HG03103 (cell line): ENCODE data around the gene CCDC167.

ENCODE experiments used
- ATAC-seq: cut with Tn5 transposase; IDR thresholded peaks from one replicate; pipeline ENCODE4 v1.9.1; 2021; ENCODE audit warnings: low read depth; ENCODE audit not compliant: unreplicated experiment

The CCDC167 gene

DNA sequence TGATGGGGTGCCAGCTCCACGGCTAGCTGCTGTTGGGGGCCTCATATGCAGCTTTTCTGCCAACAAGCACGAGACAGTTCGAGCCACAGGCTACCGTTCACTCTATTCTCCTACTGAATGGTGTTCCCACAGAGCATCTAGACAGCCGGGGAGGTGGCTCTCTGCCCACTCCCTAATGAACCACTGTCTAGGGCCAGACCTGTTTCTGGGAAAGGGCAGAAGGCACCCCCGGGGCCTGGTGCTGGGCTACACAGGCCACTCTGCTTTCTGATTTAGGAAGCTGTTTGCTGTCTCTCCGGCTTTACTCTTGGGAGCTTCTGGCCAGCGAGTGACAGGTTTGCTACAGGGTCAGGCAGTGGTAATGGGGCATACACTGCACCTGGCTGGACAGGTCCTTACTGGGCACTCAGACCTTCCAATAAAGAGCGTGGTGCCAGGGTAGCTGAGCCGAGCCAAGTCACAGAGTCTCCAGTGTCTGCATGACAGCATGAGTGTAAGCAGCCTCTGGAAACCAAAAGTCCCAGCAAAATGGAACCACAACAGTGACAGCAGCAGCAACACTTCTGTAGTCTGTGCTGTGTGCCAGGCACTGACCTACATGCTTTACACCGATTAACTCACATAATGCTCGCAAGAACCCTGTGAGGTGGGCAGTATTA, 8.4 kb downstream of the CCDC167 start:
- ATAC-seq: no peak

DNA sequence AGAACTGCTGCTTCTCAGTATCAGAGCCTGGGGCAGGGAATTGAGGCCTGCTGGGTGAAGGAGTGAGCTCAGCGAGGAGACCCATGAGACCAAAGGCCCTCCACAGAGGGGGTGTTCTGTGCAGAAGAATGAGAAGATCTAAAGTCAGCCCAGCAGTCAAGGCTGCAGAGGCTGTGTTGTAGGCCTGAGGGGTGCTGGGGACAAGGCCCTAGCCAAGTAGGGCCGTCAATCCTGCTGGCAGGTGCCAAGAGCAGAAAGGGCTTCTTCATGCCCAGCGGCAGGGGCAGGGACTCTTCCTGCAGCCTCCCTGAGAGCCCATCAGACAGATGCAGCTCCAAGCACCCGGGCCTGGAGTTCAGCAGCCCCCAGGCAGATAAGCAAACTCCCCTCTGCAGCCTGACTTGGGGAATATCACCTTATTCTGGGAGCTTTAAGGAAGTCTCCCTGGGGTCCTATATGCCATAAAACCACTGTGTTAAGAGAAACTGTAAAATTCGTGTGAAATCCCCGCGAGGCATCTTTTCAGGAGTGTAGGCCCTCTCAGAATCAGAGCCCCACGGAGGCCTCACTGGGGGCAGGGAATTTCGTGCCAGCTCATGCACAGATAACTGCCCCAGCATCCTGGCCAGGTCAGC, 9.0 kb downstream of the CCDC167 start:
- no peak for ATAC-seq

- no peak for ATAC-seq
These were observed 9.9 kb downstream of the CCDC167 start for GRCh38 chr6:37489697-37490336.

DNA sequence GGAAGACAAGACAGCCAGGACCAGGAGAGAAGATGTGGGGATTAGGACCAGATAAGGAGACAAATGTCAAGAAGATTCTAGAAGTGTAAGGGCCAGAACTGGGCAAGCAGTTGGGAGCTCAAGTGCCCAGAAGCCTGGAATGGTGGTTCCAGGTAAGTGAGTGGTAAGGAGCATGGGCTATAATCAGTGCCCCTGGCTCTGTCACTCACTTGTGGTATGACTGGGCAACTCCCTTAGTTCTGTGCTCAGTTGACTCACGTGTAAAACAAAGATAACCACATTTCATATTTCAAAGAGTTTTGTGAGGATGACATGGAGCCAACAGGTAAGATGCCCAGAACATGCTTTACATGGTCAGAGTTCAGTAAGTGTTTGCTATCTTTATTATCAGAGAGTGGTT, 11.2 kb downstream of the CCDC167 start:
- ATAC-seq: no peak

- no peak for ATAC-seq
These were observed 11.9 kb downstream of the CCDC167 start for GRCh38 chr6:37487591-37488380.

- ATAC-seq: no peak
These were observed 13.4 kb downstream of the CCDC167 start for GRCh38 chr6:37486121-37486839.

GRCh38 chr6:37485291-37485702, 14.4 kb downstream of the CCDC167 start:
- no peak for ATAC-seq

DNA sequence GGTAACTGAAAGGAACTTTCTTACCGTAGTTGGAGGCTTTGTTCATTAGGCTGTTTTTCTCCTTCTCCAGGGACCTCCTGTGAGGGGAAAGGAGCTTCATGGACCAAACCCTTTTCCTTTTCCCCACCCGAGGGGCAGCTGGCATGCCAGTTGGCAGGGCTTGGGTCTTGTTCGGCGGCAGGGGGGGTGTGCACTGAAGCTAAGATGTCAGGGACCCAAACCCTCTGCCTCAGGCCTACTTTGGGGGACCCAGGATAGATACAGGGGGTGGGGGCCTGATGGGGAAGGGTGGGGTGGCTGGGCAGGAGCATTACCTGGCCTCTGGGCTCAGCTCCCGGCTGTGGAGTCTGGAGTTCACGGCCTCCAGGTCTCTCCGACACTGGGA, 14.9 kb downstream of the CCDC167 start:
- ATAC-seq: no peak

DNA sequence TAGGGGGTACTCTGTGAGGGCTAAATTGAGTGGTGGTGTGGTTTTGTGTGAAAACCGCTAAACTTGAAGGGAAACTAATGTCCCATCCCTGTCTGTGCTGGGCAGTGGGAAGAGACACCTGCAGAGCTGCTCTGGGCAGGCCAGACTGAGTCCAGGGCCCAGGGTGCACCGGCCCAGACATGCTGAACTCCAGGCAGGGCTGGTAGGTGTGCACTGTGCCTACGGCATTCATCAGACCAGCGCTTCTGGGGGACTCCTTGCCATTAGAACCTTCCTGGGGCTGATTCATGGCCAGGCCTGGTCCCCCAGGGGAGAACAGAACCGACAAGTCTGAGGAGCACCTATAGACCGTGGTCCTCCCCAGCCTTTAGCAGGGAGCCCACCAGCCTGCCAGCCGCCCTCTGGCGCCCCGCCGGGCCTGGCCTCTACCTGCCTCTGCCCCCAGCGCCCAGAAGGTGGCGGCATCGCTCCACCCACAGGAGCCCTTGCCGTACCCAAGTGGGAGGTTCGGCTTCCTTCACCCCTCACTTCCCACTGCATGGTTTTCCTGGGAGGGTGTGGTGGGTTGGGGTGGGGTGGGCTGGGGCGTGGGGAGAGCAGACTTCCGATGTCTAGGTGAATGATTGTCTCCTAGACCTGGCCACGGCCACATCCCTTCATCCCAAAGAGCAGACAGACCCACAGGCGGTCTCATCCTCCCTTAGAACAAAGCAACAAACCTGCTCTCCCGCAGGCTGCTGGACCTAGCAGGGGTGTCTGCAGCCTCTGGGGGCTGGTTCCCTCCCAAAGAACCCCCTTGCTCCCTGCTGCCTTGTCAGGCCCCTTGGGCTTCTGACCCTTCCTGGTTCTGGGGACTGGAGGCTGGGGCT, 15.5 kb downstream of the CCDC167 start:
- ATAC-seq: no peak

DNA sequence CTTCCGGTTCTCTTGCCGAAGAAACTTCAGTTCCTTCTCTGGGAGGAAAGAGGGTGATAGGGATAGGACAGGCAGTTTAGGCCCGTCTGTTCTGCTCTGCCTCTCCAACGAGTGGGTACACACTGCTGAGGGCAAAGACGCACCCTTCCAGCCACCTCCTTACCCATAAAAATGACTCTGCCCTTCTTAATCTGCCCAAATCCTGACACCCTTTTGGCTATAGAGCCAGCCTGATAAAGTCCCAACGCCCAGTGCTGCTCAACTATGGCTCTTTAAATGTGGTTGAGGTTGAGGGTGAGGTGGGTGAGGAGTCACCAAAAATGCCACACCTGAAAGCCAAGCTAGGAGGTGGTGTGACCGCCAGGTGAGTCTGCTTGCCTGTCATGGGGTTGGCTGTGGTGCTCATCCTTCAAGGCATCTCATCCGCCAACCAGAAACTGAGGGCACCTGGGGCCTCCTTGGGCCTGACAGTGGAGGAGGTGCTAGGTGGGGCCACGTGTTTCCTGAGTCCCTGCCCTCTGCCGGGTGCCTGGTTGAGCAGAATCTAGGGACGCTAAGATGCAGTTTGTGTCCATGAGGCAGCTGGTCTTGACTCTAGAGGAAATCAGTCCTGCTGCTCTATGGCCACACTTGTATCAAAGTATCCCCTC, 16.3 kb downstream of the CCDC167 start:
- ATAC-seq: no peak

- no peak for ATAC-seq
These were observed 17.0 kb downstream of the CCDC167 start for GRCh38 chr6:37482606-37483251.

- no peak for ATAC-seq
These were observed 17.7 kb downstream of the CCDC167 start for GRCh38 chr6:37481711-37482605.

GRCh38 chr6:37480951-37481534, 18.6 kb downstream of the CCDC167 start:
- ATAC-seq: no peak

DNA sequence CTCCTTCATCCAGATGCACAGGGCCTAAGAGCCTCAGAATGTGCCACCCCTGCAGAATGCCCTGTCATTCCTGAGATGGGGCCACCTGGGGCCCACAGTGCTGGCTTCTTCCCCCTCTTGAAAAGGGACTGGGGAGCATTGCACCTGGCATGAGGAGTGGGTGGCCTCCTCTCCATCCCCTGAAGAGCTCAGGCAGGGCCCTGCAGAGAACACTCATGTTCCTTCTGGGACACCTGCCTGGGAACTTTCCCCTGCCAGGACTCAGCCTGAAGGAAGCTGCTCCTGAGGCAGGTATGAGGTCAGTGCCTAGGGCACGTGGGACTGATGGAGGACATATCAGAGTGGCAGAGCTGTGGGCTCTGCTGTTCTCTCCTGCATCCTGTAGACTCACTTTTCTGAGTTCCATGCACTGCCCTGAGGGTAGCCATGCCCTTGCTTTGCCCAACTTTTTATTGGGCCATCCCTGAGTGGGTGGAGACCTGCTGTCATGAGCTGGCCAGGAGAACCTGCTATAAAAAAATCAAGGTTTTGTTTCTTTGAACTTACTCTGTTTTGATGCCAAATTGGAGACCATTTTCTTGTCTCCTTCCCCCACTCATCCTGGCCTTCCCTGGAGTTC, 19.5 kb downstream of the CCDC167 start:
- no peak for ATAC-seq

DNA sequence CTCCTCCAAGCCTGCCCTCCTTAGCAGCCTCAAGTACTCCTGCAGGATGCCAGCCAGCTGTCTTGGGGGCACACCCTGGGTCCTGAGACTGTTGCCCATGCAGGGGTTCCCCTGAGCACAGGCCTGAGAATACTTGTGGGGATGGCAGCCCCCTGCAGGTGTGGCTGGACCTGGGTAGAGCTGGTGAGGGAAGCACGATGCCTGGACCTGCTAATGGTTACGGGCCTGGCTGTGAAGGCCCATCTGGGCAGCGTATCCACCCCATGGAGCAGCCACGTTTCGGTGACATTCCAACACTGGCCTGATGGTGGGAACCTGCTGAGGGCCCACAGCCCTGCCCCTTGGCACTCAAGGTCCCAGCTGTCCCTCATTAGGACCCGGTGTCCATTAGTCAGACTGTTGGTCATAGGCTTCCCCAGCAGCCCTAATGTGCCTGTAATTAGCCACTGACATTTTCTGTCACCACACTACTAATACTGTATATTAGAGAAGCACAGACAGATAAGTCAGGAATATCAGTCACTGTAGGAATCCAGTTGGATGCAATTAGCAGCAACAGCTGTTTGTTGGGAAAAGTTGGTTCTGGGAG, 20.3 kb downstream of the CCDC167 start:
- ATAC-seq: no peak

DNA sequence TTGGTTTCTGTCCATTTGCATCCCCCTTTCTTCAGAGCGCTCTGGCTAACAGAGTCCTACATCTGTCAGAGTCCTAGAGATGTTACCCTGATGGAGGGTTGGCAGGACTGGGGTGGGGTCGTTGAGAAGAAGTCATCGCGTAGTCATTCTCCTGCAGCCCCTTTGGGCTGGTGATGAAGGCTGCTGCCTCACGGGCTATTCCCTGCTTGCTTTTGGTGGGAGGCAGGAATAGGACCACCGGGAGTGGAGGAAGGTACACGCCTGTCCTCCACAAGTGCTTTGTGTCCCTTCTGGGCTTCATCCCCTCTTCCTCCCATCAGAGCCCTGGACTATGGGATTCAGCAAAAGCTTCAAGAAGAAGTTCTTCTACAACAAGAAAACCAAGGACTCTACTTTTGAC, 20.9 kb downstream of the CCDC167 start:
- no peak for ATAC-seq
